ENCODE data around the gene NDUFB4. TPM values are rescaled to one million over a fixed set of nuclear protein-coding genes. Genes with fewer than 3 reads are reported as not detected.

Gene NDUFB4
- total RNA-seq, 1 donor from 2014 or later = 107 TPM

DNA sequence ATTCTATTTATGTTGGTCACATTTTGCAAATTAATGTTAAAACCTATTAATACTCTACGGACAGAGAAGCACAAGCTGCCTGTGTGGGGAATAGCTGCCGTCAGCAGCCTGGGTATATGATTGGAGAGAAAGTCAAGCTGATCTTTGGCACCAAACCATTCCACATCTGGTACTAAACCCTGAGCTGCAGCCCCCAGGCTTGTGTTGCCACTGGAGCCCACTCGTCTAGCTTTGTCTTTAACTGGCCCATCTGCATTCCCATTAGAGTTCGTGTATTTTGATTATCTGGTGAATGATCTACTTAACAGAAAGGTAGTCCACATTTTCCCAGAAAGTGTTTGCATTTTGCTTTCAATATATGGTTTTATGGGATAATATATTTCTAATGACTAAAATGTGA is 5.4 kb downstream of the NDUFB4 start:
- no peak overlapping the region for H3K9ac ChIP-seq (ENCODE audit: low read length)
- TF ChIP-seq EZH2 (IDR thresholded peaks at IDR 0.05; ENCODE audit: insufficient read depth, low read length) = no peak
- TF ChIP-seq, protein P1, sequence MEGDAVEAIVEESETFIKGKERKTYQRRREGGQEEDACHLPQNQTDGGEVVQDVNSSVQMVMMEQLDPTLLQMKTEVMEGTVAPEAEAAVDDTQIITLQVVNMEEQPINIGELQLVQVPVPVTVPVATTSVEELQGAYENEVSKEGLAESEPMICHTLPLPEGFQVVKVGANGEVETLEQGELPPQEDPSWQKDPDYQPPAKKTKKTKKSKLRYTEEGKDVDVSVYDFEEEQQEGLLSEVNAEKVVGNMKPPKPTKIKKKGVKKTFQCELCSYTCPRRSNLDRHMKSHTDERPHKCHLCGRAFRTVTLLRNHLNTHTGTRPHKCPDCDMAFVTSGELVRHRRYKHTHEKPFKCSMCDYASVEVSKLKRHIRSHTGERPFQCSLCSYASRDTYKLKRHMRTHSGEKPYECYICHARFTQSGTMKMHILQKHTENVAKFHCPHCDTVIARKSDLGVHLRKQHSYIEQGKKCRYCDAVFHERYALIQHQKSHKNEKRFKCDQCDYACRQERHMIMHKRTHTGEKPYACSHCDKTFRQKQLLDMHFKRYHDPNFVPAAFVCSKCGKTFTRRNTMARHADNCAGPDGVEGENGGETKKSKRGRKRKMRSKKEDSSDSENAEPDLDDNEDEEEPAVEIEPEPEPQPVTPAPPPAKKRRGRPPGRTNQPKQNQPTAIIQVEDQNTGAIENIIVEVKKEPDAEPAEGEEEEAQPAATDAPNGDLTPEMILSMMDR (IDR thresholded peaks at IDR 0.05; ENCODE audit: insufficient read depth, low read depth, low read length) = no peak
- peaks cover 9% of the 10 kb centered on the region for H4K20me1 ChIP-seq (ENCODE audit: insufficient read depth, low read length)
- H3K4me1 ChIP-seq (ENCODE audit: insufficient read depth, low read length) = peaks cover 7% of the 10 kb centered on the region
- DNase-seq (ENCODE audit: low read depth) (no peak), FAIRE-seq (no peak)
- peaks cover 28% of the 10 kb centered on the region for H3K79me2 ChIP-seq (ENCODE audit: insufficient read depth, low read length)
- Mint-ChIP-seq H3K9me3 (ENCODE audit: unreplicated experiment) (no peaks in the 10 kb centered on the region), H3K27me3 (ENCODE audit: low read depth, unreplicated experiment) (no peaks in the 10 kb centered on the region), H3K4me3 (ENCODE audit: unreplicated experiment) (no peak overlapping the region), H3K4me1 (ENCODE audit: low read depth, unreplicated experiment) (no peaks in the 10 kb centered on the region), H3K36me3 (ENCODE audit: low read depth, unreplicated experiment) (peaks cover 2% of the 10 kb centered on the region), H3K27ac (ENCODE audit: unreplicated experiment) (no peak overlapping the region)
- H3K4me3 ChIP-seq (ENCODE audit: insufficient read depth, low read depth, low read length) = no peak overlapping the region
- H2AFZ ChIP-seq (ENCODE audit: low read depth, low read length) = no peak overlapping the region
- H3K4me2 ChIP-seq (ENCODE audit: low read length) = no peak overlapping the region
- no peak overlapping the region for H3K27ac ChIP-seq (ENCODE audit: low read depth, low read length)
- H3K9me3 ChIP-seq (ENCODE audit: insufficient read depth, low read depth, low read length) = no peaks in the 10 kb centered on the region
- H3K27me3 ChIP-seq (ENCODE audit: insufficient read depth, low read length) = no peaks in the 10 kb centered on the region
- peaks cover 33% of the 10 kb centered on the region for H3K36me3 ChIP-seq (ENCODE audit: insufficient read depth, low read length)

DNA sequence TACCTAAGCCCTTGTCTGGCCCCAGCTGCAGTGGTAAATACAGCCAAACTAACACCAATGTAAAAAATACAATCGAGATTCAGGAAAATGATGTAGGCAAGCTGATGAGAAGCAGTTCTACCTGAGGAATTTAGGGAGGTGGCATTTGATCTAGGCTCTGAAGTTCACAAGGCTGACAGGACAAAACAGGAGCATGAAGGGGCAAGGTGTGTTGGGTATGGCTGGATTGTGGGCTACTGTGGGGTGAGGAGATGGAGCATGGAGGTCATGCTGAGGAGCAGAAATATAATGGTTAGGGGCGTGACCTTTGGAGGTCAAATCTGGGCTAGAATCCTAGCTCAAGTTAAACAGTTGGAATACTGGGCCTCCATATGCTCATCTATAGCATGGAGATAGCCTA is 6.5 kb downstream of the NDUFB4 start:
- Mint-ChIP-seq H3K27me3 (ENCODE audit: low read depth, unreplicated experiment) (no peaks in the 10 kb centered on the region), H3K27ac (ENCODE audit: unreplicated experiment) (no peak overlapping the region), H3K4me1 (ENCODE audit: low read depth, unreplicated experiment) (no peaks in the 10 kb centered on the region), H3K36me3 (ENCODE audit: low read depth, unreplicated experiment) (peaks cover 2% of the 10 kb centered on the region), H3K4me3 (ENCODE audit: unreplicated experiment) (no peak overlapping the region), H3K9me3 (ENCODE audit: unreplicated experiment) (no peaks in the 10 kb centered on the region)
- no peak for FAIRE-seq
- H3K36me3 ChIP-seq (ENCODE audit: insufficient read depth, low read length) = peaks cover 31% of the 10 kb centered on the region
- H3K4me3 ChIP-seq (ENCODE audit: insufficient read depth, low read depth, low read length) = no peak overlapping the region
- peaks cover under 1% of the 10 kb centered on the region for H3K4me1 ChIP-seq (ENCODE audit: insufficient read depth, low read length)
- no peak overlapping the region for H3K9ac ChIP-seq (ENCODE audit: low read length)
- peaks cover 18% of the 10 kb centered on the region for H3K79me2 ChIP-seq (ENCODE audit: insufficient read depth, low read length)
- H2AFZ ChIP-seq (ENCODE audit: low read depth, low read length) = no peak overlapping the region
- no peak overlapping the region for H3K27ac ChIP-seq (ENCODE audit: low read depth, low read length)
- DNase-seq (ENCODE audit: low read depth) = no peak
- H3K4me2 ChIP-seq (ENCODE audit: low read length) = no peak overlapping the region
- no peaks in the 10 kb centered on the region for H3K9me3 ChIP-seq (ENCODE audit: insufficient read depth, low read depth, low read length)
- peaks cover 5% of the 10 kb centered on the region for H4K20me1 ChIP-seq (ENCODE audit: insufficient read depth, low read length)
- TF ChIP-seq, protein P1 (IDR thresholded peaks at IDR 0.05; ENCODE audit: insufficient read depth, low read depth, low read length) = no peak
- TF ChIP-seq EZH2 (IDR thresholded peaks at IDR 0.05; ENCODE audit: insufficient read depth, low read length) = no peak
- H3K27me3 ChIP-seq (ENCODE audit: insufficient read depth, low read length) = no peaks in the 10 kb centered on the region

DNA sequence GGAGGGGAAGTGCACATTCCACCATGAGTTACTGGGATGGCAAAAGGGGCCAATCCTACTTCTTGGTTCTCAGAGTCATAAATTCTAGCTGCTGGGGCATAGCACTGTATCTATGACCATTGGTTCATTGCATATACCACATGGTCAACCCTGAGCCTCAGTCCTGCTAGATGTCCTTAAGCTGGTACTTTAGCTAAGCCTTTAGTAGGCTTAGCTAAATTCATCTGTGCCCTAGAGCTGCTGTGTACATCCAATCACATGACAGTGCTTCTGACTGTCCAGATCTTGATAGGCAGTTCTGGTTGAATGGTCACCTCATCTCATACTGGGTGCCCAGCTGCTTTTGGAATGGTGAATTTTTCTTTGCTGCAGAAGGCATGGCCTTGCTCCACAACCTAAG is 8.2 kb downstream of the NDUFB4 start:
- DNase-seq (ENCODE audit: low read depth) (no peak), FAIRE-seq (no peak)
- no peak for TF ChIP-seq EZH2 (IDR thresholded peaks at IDR 0.05; ENCODE audit: insufficient read depth, low read length)
- TF ChIP-seq, protein P1 (IDR thresholded peaks at IDR 0.05; ENCODE audit: insufficient read depth, low read depth, low read length) = no peak
- Mint-ChIP-seq H3K4me1 (ENCODE audit: low read depth, unreplicated experiment) (no peaks in the 10 kb centered on the region), H3K27me3 (ENCODE audit: low read depth, unreplicated experiment) (no peaks in the 10 kb centered on the region), H3K27ac (ENCODE audit: unreplicated experiment) (no peak overlapping the region), H3K4me3 (ENCODE audit: unreplicated experiment) (no peak overlapping the region), H3K9me3 (ENCODE audit: unreplicated experiment) (peaks cover under 1% of the 10 kb centered on the region), H3K36me3 (ENCODE audit: low read depth, unreplicated experiment) (peaks cover 2% of the 10 kb centered on the region)
- H2AFZ ChIP-seq (ENCODE audit: low read depth, low read length) = no peak overlapping the region
- no peak overlapping the region for H3K4me3 ChIP-seq (ENCODE audit: insufficient read depth, low read depth, low read length)
- H3K79me2 ChIP-seq (ENCODE audit: insufficient read depth, low read length) = peaks cover 2% of the 10 kb centered on the region
- H3K4me2 ChIP-seq (ENCODE audit: low read length) = no peak overlapping the region
- no peak overlapping the region for H3K27ac ChIP-seq (ENCODE audit: low read depth, low read length)
- H4K20me1 ChIP-seq (ENCODE audit: insufficient read depth, low read length) = peaks cover 5% of the 10 kb centered on the region
- no peaks in the 10 kb centered on the region for H3K9me3 ChIP-seq (ENCODE audit: insufficient read depth, low read depth, low read length)
- H3K27me3 ChIP-seq (ENCODE audit: insufficient read depth, low read length) = no peaks in the 10 kb centered on the region
- no peak overlapping the region for H3K9ac ChIP-seq (ENCODE audit: low read length)
- H3K4me1 ChIP-seq (ENCODE audit: insufficient read depth, low read length) = no peaks in the 10 kb centered on the region
- H3K36me3 ChIP-seq (ENCODE audit: insufficient read depth, low read length) = peaks cover 21% of the 10 kb centered on the region

Data from astrocyte (in vitro differentiated cells and primary cell).